Skin epidermis (tissue), 12 donors: ENCODE results near the gene RAB4B.
"Not testable (repeated sequence)": the region's sequence is repeated elsewhere in the genome, so short reads cannot be mapped to it uniquely, and the experiment has no call there.

Source experiments
- H3K27ac ChIP-seq, 21 experiments: fragments of 200-600 bp; sonication (generic) in 11 of 21; one replicate each; pipeline ENCODE4 v1.5.0; 2020; ENCODE audit warnings: mild to moderate bottlenecking in 3 of 21, inconsistent platforms in 2 of 21, moderate library complexity in 2 of 21
- H3K4me3 ChIP-seq, 7 experiments: fragments of 200-600 bp; sonication (generic) in 2 of 7; one replicate each; pipeline ENCODE4 v1.5.0; 2020; ENCODE audit warnings: inconsistent platforms in 2 of 7, mild to moderate bottlenecking in 2 of 7, moderate library complexity in 1 of 7

The RAB4B gene

DNA sequence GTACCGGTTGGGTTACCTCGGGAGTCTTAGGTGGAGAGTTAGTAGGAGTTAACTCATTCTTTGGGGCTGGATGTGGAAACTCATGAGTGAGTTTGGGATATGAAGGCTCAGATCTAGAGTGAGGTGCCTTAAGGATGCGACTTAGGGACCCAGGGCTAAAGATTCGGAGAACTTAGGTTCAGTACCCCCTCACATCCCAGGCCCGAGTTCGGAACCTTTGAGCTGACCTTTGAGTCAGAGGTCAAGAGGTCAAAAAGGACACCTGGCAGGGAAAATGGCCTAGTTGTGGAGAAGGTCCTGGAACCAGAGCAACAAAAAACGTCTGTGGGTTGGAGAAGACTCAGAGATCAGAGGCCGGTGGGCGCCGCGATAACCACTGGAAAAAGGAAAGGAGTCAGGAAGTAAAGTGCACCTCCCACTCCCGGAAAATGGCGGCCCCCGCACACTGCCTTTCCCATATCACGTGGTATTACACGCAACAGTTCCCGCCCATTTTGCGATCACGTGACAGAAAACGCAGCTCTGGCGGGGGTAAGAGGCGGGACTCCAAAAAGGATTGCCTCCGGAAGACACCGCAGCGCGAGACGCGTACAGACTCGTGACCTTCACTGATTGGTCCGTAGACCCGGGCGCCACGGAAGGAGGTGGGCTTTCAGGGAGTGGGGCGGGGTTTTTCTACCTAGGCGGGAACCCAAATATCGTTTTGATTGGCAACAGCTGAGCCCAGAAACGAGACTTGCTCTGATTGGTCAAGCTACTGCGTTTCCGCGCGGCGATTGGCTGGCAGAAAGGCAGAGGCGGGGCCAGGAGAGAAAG, 27.8 kb upstream of the RAB4B start, which contains the start of gene ACTMAP:
ACTMAP (minus strand) TSS at position 420 of the 816 bp plus-strand sequence. CDS start 674 bp downstream, outside the sequence.
- peak within 1 kb of the TSS; percentile 69 to 98 (median 95) for H3K27ac ChIP-seq
- H3K4me3 ChIP-seq = peak within 1 kb of the TSS; percentile 61 to 82 (median 70)

DNA sequence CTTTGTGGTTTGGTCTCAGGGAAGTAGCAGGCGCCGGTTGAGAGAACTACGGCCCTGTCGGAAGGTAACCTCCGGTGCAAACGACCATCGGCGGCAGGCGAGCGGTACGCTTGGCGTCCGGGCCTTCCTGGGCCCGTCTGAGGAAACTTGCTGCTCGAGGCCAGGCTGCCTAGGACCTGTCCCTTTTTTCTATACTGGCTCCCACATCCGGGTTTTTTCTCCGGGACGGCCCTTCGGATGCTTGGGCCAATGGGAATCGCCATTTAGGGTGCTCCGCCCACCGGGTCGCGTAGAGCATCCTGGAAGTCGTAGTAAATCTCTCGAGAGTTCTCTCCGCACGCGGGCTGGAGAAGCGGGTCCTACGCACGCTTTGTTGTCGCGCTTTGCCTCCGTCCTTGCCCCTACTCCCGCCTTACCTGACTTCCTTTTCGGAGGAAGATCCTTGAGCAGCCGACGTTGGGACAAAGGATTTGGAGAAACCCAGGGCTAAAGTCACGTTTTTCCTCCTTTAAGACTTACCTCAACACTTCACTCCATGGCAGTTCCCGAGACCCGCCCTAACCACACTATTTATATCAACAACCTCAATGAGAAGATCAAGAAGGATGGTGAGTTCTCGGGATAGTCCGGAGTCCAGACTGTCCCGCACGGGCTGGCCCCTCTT, 27.0 kb upstream of the RAB4B start, which contains the start of gene SNRPA:
SNRPA (plus strand) TSS at position 330 of the 664 bp plus-strand sequence; CDS start at position 536, 206 bp downstream.
- H3K4me3 ChIP-seq = peak within 1 kb of the TSS; percentile 61 to 82 (median 70)
- H3K27ac ChIP-seq = peak within 1 kb of the TSS; percentile 69 to 98 (median 95)

DNA sequence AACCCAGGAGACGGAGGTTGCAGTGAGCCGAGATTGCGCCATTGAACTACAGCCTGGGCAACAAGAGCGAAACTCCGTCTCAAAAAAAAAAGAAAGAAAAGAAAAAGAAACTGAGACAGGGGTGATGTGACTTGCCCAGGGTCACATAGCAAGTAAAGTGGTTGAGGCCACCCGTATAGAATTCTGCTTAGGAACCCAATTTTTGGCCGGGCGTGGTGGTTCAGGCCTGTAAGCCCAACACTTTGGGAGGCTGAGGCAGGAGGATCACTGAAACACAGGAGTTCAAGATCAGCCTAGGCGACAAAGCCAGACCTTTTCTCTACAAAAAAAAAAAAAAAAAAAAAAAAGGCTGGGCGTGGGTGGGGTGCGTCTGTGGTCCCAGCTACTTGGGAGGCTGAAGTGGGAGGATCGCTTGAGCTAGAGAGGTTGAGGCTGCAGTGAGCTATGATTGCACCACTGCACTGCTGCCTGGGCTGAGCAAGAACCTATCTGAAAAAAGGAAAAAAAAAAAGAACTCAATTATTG, 25.7 kb upstream of the RAB4B start:
- Histone ChIP-seq H3K27ac (peak overlapping the region in 19 of 21 experiments; percentile 76 to 98 (median 91)), H3K4me3 (peak overlapping the region; percentile 61 to 82 (median 70))

DNA sequence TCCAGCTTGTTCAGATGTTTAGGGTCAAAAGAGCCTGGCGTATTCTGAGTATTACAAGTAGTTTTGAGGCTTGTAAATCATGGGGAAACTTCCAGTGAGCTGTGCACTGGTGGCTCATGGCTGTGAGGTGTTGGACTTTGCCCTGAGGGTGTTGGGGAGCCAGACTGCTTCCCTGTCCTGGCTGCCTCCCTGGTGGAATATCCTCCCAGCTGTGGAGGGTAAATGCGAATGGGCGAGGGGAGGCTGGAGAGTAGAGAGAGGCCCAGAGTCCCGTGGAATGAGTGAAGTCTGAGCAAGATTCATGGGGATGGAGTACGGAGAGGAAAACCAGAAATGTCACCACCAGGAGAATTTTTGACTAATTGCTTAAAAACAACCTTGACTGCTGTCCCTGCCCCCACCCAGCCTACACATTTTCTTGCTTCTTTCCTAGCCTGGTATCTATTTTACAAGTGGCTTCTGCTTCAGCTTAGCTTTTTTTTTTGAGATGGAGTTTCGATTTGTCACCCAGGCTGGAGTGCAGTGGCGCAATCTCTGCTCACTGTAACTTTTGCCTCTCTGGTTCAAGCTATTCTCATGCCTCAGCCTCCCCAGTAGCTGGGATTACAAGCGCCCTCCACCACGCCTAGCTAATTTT, 23.3 kb upstream of the RAB4B start:
- H3K27ac ChIP-seq = peak overlapping the region in 16 of 21 experiments; percentile 11 to 83 (median 50)
- peak overlapping the region in 1 of 7 experiments; percentile 17 for H3K4me3 ChIP-seq

DNA sequence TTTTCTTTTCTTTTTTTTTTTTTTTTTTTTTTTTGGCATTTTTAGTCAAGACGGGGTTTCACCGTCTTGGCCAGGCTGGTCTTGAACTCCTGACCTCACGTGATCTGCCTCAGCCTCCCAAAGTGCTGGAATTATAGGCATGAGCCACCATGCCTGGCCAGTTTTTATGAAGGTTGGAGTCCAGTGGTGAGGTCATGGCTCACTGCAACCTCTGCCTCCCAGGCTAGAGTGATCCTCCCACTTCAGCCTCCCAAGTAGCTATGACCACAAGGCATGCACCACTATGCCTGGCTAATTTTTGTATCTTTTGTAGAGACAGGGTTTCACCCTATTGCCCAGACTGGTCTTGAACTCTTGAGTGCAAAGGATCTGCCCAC, 22.8 kb upstream of the RAB4B start:
- H3K27ac ChIP-seq = peak overlapping the region in 5 of 21 experiments; percentile 4 to 83 (median 39)
- no peak overlapping the region for H3K4me3 ChIP-seq

DNA sequence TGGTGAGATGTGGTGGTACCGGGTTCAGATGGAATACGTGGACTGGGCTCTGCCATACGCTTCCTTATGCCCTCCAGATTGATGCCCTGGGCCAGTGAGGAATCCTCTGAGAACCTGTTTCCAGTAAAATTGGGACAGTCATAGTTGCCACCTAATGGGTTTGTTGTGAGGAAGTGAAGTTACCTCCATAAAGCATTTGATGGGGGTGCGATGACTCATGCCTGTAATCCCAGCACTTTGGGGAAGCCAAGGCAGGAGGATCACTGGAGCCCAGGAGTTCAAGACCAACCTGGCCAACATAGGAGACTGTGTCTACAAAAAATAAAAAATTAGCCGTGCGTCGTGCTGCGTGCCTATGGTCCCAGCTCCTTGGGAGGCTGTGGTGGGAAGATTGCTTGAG, 22.3 kb upstream of the RAB4B start:
- H3K27ac ChIP-seq = peak overlapping the region in 4 of 21 experiments; percentile 4 to 83 (median 26)
- H3K4me3 ChIP-seq = no peak overlapping the region

DNA sequence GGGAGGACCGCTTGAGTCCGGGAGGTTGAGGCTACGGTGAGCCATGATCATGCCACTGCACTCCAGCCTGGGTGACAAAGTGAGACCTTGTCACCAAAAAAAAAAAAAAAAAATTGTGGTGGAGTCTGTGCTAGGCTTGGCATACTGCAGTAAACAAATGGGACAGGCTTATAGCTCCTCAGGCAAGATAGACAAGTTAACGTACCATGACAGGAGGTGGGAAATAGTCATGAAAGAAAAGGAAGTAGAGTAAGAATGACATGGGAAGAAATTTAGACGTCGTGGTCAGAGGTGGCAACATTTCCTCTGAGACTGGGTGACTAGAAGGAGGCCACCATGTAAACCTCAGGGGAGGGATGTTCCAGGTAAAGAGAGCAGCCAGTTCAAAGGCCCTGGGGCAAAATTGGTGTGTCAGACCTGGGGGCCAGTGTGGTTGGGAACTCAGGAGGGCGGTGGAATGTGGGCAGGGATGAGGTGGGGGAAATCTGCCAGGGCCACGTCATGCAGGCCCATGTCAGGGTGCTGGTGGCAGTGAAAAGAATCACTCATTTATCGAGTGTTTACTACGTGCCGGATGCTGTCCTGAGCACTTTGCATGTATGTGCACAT, 21.4 kb upstream of the RAB4B start:
- peak overlapping the region in 3 of 21 experiments; percentile 9 to 21 (median 13) for H3K27ac ChIP-seq
- H3K4me3 ChIP-seq = no peak overlapping the region

DNA sequence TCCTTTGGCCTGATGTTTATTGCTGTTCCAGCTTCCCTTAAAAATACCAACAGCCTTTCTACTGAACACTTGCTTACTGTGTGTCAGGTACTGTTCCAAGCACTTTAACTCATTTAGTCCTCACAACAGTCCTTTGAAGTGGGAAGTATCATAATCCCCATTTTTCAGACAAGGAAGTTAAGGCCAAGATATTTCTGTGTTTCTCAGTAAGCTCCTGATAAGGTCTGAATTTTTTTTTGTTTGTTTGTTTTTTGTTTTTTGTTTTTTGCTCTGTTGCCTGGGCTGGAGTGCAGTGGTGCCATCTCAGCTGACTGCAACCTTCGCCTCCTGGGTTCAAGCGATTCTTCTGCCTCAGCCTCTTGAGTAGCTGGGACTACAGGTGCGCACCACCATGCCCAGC, 19.6 kb upstream of the RAB4B start:
- no peak overlapping the region for H3K4me3 ChIP-seq
- H3K27ac ChIP-seq = no peak overlapping the region

DNA sequence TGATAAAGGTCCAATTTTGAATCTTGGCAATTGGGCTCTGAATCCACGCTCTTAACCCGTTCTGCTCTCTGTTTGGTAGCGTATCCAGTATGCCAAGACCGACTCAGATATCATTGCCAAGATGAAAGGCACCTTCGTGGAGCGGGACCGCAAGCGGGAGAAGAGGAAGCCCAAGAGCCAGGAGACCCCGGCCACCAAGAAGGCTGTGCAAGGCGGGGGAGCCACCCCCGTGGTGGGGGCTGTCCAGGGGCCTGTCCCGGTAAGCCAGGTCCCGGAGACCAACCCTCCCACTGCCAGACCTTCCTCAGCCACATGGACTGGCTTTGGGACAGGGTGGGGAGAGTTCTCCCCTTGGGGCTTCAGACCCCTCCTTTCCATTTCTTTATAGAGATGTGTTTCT, 18.7 kb upstream of the RAB4B start:
- peak overlapping the region in 1 of 21 experiments; percentile 7 for H3K27ac ChIP-seq
- no peak overlapping the region for H3K4me3 ChIP-seq

DNA sequence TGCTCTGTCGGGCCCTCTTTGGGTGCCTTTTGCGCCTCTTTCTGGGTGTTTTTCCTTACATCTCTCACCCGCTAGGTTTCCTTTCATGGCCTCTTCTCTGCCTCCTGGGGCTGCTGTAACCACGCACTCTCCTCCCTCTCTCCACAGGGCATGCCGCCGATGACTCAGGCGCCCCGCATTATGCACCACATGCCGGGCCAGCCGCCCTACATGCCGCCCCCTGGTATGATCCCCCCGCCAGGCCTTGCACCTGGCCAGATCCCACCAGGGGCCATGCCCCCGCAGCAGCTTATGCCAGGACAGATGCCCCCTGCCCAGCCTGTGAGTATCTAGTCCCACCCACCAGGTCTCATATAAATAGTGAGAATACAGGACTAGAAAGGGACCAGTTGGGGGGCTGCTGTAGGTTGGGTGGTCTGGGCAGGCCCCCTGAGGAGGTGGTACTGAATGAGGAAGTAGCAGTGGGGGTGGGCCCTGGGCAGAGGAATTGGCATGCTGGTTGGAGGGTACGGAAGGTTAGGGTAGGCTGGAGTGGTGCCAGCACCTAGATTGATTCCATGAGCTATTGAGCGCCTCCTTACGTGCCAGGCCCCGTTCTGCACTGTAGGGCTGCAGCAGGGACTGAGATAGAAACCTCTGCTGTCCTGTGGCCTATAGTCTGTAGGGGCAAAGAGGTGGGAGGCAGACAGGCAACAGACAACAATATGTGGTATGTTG, 15.1 kb upstream of the RAB4B start:
- Histone ChIP-seq H3K27ac (peak overlapping the region in 8 of 21 experiments; percentile 10 to 75 (median 20)), H3K4me3 (no peak overlapping the region)

DNA sequence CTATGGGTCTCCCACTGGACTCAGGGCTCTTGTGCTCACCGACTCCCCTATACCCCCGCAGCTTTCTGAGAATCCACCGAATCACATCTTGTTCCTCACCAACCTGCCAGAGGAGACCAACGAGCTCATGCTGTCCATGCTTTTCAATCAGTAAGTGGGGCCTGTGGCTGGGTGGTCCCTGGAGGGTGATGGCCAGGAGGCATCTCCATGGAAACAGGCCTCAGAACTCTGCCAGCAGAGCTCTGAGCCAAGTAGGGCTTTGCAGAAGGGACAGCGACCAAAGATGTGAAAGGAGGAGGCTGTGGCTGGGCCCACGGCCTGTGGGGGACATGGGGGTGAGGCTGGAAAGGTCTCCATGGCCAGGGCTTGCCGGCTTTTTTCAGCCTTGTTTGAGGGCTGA, 14.5 kb upstream of the RAB4B start:
- Histone ChIP-seq H3K4me3 (no peak overlapping the region), H3K27ac (peak overlapping the region in 1 of 21 experiments; percentile 22)

DNA sequence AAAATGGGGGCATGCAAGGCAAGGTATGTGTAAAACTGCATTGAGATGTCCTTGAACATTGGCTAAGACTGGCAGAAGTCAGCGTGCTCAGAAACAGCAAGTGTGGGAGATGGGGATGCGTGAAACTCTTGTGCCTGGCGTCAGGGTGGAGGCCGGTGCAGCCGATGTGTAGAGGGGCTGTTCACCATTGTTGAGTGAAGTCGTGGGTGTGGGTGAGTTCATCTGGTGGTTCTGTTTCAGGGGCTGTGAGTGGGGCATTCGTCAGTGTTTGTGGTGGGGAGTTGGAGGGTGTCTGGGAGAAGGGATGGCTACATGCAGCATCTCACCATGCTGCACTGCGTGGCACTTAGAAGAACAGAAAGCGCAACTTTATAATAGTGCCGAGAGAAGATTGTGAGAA, 14.1 kb upstream of the RAB4B start:
- Histone ChIP-seq H3K27ac (no peak overlapping the region), H3K4me3 (no peak overlapping the region)

DNA sequence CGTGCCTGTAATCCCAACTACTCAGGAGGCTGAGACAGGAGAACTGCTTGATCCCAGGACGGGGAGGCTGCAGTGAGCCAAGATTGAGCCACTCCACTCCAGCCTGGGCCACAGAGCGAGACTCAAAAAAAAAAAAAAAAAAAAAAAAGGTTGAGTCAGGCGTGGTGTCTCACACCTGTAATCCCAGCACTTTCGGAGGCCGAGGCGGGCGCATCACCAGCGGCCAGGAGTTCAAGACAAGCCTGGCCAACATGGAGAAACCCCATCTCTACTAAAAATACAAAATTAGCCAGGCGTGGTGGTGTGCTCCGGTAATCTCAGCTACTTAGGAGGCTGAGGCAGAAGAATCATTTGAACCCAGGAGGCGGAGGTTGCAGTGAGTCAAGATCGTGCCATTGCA, 11.7 kb upstream of the RAB4B start:
- H3K4me3 ChIP-seq, H3K27ac ChIP-seq: not testable (repeated sequence)

DNA sequence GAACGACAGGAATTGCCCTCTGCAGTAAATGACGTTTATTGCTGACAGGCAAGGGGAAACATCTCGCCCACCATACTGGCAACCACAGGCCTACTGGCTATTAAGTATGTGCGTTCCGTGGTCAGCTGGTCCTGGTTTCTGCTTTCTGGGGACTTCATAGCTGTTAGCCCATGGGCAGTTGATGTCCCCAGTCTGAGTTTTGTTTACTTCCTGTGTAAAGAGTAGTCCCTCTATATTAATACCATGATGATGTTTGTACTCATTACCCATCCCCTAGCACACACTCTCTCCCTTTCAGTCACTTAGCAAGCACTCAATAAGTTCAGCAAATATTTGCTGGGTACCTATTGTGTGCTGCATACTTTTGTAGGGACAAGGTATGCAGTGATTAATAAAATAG, 9.2 kb upstream of the RAB4B start:
- Histone ChIP-seq H3K4me3 (no peak overlapping the region), H3K27ac (no peak overlapping the region)

DNA sequence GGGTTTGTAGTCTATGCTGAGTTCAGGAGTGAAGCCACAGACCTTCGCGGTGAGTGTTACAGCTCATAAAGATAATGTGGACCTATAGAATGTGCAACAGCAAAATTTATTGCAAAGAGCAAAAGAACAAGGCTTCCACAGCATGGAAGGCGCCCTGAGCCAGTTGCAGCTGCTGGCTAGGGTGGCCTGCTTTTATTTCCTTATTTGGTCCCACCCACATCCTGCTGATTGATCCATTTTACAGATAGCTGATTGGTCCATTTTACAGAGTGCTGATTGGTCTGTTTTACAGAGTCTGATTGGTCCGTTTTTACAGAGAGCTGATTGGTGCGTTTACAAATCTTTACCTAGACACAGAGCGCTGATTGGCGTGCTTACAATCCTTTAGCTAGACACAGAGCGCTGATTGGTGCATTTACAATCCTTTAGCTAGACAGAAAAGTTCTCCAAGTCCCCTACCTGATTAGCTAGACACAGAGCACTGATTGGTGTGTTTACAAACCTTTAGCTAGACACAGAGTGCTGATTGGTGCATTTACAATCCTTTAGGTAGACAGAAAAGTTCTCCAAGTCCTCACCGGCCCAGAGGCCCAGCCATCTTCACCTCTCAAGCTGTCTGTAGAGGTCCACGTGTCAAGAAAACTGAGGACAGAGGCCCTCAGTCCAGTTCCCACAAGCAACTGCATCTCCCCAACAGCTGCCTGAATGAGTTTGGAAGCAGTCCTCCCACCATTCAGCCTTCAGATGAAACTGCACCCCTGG, 6.8 kb upstream of the RAB4B start:
- not testable (repeated sequence) for H3K4me3 ChIP-seq, H3K27ac ChIP-seq

DNA sequence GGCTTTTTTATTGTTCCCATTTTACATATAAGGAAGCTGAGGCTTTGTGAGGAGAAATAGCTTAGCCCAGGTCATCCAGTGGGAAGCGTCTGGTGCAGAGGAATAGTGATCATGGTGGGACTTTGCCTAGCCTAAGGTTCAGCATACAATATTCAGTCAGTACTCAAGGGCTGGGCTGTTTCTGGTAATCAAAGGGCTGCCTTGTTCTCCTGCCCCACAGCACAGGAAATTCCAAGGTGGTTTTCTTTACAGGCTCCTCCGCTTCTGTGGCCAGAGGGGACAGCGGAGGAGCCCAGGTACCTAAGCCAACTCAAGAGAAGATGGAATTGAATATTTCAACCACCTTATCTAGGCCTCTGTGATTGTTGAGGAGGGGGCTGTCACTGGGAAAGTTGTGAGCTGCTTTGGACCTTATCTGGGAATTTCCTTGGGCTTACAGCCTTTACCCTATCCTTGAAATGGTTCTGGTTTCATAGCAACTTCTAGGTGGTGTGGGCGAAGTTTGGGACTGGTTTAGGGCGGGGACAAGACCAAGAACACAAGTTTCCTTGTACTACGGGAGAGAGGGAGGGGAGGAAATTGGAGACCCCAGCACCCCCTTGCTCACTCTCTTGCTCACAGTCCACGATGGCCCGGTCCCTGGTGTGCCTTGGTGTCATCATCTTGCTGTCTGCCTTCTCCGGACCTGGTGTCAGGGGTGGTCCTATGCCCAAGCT, 3.0 kb upstream of the RAB4B start, which contains the start of gene MIA:
MIA (plus strand) TSS at position 606 of the 716 bp plus-strand sequence; CDS start at position 628, 22 bp downstream.
- Histone ChIP-seq H3K4me3 (no peak within 1 kb of the TSS), H3K27ac (peak within 1 kb of the TSS in 7 of 21 experiments; percentile 16 to 89 (median 50))

DNA sequence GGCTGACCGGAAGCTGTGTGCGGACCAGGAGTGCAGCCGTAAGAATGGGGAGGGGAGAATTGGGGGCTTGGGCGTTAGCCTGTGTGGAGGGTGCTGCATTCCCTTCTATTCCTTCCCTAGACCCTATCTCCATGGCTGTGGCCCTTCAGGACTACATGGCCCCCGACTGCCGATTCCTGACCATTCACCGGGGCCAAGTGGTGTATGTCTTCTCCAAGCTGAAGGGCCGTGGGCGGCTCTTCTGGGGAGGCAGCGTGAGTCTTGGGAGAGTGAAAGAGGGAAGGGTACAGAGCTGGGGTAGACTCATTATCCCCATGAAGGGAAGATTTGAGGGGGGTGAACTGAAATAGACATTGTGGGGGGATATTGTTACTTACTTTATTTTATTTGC, 2.4 kb upstream of the RAB4B start:
- no peak overlapping the region for H3K4me3 ChIP-seq
- H3K27ac ChIP-seq = peak overlapping the region in 4 of 21 experiments; percentile 30 to 58 (median 52)
